HG02623 (cell line): ENCODE results near the gene IFT122.

ENCODE experiments used
- ATAC-seq: cut with Tn5 transposase; IDR thresholded peaks from one replicate; pipeline ENCODE4 v1.9.1; 2021; ENCODE audit warnings: moderate library complexity; ENCODE audit not compliant: unreplicated experiment

Gene IFT122

DNA sequence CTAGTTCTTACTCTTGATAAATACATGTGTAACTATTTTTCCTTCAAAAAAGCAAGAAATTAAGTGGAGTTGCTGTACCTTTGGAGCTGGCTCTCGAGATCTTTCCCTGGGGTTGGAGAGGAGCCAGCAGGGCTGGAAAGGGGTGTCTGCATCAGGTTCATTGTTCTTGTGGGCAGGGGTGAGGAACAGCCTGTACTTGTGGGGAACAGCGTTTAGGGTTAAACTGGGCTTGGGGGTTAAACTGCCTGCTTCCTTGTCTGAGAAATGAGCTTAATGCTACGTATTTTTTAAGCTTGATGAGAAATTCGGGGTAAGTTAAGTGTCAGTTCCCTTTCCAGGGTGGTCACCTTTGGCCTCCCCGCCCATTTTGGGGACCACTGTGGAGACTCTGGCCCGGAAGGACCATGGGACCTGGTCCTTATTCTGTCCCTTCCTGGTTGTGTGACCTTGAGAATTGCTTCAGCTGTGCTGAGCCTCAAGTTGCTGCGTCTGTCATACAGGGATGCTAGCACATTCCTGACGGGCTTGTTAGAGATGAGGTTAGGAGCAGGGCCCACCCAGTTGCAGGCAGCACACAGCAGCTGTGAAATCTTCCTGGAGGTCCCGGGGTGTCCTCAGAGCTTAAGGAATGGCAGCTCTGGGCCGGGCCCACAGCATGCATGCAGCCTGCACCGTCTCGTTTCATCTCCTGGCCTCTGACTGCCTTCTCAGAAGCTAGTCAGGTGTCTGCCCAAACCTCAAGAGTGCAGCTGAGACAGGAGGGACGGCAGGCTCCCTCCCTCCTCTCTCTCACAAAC, 114.5 kb downstream of the IFT122 start:
- no peak for ATAC-seq

DNA sequence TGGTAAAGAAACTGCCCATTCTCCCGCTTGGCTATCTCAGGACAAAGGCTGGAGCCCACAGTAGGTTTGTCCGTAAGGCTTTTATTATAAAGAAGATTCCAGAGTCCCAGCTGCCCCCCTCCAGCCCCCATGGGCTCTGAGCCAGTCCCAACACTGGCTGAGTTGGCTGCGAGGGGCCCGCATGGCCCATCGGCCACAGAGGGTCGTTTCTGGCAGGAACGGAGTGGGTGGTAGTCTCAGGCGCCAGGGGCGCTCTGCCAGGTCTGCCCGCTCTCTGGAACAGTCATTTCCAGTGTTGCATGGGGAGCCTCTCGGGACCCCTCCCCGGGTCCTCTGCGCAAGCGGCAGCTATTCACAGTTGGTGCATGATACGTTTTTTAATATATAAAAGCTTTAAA, 115.1 kb downstream of the IFT122 start:
- no peak for ATAC-seq

DNA sequence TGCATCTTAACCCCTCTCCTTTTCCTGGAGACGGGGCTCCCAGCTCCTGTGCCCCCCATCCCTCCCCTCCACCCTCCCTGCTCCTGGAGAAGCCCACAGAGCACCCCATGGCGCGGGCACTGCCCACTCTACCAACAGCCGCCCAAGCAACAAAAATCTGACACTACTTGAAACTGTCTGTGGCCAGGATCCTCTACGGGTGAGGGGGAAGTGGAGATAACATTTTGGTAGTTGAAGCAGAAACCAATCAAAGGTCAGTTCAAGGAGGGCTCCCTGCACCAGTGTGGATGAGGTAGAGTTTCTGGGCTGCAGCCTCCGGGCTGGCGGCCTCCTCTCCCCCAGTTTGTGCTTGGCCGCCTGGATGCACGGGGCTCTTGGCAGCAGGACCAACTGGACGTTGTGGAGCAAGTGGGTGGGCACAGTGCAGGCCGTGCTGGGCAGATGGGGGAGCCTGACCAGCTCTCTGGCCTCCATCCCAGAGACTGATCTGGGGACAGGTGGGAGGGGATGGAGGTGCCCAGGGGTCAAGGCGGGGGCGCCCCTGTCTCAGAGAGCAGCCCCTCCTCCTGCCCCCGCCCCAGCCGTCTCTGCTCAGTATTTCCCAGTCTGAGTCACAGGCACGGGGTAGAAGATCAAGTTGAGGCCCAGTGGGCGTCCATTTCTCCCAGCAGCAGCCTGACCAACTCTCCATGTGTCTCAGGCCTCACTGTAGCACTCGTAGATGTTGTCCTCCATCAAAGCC, 115.8 kb downstream of the IFT122 start:
- ATAC-seq = no peak

DNA sequence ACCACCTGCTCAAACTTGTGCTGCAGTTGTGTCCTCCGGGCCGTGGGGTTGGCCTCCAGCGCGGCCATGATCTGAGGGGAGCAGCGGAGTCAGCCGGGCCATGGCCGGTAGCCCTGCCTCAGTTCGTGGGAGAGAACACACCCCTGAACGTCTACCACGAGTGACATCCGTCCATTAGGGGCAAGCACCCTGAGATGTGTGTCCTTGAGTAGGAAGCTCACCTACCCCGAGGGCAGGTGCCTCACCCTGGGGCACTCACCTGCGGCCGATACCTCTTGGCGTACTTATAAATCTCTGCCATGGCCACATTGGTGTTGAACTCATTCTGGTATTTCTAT, 116.3 kb downstream of the IFT122 start:
- no peak for ATAC-seq

DNA sequence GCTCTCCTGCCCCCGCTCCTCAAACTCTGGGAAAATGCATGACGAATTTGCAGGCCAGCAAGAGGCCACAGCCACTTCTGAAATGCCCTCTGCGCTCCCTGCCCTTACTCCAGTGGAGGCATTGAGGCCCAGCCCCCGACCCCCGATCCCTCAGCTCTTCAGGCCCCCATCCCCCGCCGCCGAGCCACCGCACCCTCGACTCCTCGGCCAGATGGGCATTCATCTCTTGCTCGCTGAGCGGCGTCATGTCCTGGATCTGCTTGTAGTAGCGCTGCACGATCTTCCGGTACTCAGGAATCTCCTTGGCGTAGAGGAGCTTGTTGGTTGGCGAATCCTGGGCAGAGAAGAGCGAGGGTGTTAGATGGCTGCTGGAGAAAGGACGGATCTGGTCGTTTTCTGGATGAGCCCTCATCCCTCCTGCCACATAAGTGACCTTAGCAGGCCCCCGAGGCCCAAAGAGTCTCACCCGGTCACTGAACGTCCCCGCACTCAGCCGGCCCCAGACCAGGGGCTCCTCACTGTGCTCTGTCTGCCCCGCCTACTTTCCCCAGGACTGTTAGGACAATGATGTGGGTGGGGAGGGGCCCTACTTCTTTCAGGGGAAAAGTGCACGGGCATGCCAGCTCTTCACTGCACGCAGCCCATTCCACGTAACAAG, 117.0 kb downstream of the IFT122 start:
- ATAC-seq = no peak

DNA sequence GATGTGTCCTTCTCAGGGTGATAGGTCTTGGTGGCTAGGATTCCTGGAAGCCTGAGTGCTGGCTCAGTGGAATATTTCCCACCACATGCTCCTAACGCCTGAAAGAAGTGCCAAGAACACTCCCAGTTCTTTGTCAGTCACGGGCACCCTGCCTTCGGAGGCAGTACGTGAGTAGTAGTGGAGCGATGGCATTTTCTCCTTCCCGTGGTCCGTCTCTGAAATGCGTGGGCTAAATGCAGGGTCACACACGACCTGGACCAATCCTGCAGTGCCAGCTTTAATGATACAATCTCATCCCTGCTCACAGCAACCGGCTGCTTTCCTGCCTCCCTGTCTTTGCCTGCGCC, 117.5 kb downstream of the IFT122 start:
- ATAC-seq = no peak

DNA sequence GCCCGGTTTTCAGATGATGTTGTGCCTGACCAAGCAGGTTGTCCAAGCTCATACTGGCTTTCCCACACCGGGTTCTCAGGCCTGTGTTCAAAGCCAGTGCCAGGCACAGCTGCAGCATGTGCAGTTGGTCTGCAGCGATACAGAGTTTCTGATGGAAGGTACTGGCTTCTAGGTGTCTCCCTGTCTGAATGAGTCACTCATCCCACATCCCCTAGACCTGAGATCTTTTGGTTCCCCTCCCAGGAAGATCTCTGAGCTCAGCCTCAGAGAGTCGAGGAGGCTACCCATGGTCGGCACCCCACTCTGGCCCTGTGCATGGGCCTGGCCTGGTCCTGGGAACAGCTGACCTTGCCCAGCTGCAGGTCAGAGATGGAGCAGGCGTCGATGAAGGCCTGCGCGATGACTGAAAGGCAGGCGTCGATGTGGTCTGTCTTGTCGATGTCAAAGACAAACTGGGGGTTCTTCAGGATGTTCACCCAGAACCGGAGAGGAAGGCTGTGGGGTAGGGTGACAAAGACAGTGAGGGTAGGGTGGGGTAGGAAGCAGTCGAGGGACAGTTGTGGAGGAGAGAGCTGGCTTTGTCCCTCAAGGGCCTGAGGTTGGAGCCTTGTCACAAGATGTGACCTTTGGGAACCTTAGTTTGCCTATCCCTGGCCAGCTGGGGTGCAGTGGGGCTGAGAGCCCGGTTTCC, 118.2 kb downstream of the IFT122 start:
- ATAC-seq = no peak

DNA sequence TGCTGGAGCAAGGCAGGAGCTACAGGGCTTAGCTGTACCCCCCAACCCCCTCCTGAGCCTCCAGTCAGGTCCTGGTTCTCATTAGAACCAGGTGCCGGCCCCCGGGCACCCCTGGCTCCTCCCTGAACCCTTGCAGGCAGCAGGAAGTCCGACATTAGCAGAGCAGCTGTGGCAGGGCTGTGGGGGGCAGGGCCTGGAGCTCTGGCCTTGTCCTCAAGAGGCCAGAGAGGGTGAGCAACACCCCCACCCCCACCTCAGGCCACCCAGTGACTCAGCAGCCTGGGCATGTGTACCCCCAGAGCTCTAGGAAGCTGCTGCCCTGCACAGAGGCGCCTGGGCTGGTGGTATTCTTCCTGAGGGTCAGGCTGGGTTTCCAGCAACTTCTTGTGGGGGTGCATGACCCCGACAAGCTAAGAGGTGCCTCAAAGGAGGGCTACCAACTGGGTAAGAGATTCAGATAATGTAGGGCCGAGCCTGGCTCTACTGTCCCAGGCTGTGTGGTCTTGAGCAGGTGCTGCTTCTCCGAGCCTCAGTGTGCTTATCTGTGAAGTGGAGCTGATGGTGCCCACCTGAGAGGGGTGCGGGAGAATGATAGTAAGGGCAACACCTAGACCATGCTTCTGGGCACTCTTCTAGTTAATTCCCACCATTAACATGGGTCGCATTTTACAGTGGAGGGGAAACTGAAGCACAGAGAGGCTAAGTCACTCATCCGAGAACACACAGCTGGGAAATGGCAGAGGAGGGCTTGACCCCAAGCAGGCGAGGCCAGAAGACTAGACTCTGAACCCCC, 118.9 kb downstream of the IFT122 start:
- ATAC-seq = no peak

DNA sequence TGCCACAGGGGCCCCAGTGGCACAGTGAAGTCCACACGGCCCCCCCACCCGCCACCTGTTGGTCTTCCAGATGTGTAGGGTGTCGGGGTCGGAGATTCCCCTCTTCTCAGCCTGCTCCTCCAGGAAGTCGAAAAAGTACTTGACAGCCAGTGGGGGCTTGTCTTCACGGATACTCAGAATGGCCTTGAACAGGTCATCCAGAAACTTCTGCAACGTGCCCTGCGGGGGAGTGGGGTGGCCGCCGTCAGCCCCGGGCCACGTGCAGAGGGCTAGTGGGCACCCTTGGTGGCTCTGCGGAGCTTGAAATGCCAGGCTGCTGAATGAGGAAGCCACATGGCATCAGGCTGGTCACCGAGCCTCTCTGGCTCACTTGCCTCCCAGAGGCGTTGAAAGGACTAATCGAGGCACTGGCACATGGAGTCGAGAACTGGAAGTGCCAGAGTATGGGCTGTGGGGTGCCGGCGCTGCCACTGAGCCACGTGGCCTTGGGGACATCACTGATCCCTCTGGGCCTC, 119.6 kb downstream of the IFT122 start:
- ATAC-seq = no peak

DNA sequence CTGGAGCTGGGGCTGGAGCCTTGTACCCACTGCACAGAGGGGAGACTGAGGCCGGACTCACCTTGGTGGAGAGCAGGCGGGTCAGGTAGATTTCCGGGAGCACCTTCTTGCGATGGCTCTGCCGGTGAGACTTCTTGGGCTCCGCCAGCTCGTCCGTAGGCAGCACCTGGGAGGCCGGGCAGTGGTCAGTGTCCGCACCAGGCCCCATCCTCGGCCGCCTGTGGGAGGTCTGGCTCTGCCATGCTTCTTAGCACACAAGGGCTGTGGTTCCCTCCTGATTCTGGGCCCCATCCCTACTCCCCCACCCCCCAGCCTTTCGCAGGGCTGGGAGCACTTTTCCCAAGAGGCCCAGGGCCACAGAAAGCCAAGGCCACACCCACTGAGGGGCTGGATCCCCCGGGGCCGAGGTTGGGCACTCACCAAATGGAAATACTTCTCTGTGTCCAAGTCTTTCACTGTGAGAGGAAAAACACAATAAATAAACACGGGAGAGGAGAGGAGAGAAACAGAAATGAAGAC, 120.3 kb downstream of the IFT122 start:
- no peak for ATAC-seq

DNA sequence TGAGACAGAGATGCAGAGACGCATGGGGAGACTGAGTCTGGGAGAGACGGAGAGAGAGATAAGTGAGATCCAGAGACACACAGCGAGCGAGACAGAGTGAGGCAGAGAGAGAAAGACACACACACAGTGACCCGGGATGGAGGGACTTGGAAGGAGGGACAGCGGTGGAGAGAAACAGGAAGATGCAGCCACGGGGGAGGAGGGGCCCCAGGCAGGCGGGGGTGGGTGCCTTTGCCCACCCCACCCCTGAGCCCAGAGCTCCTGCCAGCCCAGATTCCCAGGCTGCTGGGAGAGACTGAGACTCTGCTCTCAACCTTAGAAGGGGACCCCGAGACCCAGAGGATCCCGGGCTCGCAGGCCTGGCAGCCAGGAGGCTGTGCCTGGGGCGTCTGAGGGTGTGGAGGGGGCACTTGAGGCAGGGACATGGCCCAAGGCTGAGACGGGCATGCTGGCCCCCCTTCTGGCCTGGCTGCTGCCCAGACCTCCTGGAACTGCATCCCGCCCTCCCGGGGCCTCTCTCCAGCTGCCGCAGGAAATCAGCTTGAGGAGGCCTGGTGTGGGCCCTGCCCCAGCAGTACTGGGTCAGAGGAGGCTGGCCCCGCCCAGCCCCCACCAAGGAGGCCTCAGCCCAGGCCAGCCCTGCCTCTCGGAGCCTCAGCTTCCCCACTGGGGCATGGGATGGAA, 121.0 kb downstream of the IFT122 start:
- no peak for ATAC-seq

DNA sequence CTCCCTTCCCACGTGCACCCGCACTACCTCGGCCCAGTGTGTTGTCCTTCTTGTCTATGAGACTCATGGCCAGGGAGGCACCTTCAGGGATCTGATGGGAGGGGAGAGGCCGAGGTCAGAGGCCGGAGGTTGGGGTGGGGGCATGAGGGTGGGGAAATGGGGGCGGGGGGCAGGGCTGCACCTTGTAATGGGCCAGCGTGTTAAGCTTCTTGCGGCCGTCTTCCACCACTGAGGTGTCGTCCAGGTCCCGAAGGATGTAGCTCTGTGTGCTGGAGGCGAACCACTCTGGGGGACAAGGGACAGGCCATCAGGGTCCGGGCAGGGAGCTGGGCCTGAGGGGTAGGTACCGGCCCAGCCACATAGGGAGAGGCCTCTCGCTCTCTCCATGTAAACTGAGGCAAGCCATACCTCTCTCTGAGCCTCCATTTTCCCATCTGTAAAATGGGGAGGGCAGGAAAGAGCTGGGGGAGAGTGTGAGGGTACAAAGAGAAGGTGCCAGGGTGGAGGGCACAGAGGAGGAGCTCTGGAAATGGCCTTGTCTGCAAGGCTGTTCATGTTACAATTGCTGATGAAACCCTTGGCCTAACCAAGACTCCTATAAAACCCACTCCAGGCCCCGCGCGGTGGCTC, 121.7 kb downstream of the IFT122 start:
- no peak for ATAC-seq

DNA sequence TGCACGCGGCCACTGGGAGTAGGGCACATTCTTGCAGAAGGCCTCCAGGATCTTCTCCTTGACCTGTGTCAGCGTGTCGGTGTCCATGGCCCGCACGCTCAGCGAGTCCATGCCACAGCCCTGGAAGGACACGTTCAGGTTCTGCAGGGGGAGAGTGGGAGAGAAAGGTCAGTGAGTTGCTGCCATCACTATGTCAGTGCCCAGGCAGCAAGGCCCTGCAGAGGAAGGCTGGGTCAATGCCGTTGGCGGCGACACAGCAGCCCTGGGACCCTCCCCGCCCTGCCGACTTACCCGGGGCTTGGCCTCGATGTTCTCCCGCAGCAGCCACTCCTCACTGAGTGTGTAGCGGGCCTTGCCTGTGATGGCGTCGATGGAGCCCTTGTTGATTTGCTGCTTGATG, 122.8 kb downstream of the IFT122 start:
- ATAC-seq = no peak

DNA sequence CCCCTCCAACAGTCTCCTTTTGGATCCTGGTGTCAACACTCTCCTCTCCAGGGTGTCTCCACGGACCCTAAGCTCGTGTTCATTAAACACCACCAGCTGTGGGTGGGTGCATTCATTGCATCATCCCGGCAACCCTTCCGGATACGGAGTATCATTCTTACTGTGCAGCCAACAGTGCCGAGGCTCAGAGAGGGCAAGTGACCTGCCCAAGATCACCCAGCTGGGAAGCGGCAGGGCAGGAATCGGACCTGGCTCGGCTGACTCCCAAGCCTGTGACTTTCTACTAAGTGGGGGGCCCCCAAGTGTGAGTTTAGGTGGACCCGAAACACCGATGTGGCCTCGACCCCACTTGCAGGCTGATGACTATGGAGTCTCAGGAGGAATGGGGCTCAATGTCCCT, 123.3 kb downstream of the IFT122 start:
- no peak for ATAC-seq

DNA sequence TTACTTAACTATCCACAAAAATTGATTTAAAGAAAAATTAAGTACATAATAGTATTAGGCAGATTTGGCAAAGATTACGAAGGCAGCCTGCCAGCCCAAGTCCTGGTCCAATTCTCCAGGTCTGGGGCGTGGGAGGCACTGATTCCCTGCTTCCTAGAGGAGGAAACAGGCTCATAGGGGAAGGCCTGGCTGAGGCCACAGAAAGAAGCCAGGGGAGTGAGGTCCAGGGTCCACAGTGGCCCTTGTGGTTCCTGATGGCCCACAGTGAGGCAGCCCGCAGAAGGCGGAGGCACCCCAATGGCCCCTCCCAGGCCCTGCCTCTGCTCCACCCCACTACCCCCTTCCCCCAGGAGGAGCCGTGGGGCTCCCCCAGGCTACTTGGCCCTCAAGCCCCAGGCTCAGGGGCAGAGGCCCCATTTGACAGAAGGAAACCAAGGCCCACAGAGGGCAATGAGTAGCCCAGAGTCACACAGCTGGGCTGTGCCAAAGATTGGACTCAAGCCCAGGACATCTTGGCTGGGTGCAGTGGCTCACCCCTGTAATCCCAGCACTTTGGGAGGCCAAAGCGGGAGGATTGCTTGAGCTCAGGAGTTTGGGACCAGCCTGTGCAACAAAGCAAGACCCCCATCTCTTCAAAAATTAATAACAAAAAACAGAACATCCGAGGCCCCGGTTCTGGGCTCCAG, 124.0 kb downstream of the IFT122 start:
- ATAC-seq = no peak

DNA sequence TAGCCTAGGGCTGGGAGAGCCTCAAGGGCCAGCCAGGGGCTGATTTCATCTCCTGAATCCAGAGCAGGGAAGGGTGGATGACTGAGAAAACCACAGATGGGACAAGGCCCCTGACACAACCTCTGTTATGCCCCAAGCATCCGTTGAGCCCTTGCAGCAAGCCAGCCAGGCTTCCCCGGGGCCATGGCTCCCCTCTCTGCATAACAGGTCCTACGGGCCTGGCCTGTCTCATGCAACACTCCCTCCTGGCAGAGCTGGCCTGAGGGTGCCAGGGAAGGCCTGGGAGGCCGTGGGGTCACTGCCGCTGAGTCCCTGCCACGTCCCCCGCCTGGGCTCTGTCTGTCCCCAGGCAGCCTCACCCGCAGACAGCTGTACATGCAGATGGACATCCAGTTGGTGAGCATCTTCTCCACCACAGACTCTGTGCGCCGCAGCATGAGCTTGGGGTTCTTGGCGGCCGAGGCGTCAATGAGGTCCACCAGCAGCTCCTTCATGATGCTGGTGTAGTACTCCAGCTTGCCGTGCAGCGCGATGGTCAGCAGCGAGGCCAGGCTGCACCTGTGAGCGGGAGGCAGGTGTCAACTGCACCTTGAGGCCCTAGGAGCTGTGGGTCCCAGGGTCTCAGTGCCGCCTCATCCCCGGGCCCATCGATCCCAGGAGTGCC, 125.1 kb downstream of the IFT122 start:
- ATAC-seq = no peak

DNA sequence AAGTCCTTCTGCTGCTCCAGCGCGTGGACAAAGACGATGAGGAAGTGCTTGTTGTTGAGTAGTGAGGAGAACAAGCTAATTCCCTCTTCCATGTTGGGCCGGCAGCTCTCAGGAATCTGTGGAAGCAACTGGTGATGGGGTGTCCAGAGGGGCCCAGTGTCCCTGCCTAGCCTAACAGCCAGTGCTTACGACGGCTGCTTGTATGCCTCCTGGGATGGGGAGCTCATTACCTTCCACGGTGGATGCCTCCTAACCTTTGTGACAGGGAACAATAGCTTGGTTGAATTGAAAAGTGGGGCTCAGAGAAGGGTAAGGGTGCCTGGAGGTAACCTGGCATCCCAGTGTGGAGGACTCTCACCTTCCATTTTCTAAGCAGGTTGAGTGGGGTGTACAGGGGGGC, 125.9 kb downstream of the IFT122 start:
- ATAC-seq = no peak

DNA sequence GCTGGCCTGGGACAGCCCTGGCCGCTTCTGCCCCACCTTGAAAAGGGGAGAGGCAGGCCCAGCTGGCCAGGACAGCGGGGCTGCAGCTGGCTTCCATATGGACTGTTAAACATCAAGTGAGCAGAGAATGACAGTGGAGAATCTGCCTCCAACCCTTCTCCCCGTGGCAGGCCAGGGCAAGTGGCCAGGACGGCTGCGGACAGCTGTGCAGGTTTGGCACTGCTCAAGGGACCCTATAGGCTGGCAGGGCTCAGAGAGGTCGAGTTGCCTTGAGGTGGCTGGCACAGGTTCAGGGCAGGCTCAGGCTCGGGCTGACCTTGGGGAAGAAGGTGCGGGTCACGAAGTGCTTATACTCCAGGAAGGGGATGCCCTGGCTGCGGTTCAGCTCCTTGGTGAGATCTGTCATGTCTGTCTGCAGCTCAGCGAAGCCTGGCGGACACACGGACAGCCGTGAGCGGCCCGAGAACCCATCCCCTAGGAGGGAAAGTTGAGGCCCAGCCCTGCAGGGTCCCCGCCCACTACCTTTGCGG, 127.2 kb downstream of the IFT122 start:
- no peak for ATAC-seq
